ENCODE measurements around the gene MAD2L1BP.

The MAD2L1BP gene

DNA sequence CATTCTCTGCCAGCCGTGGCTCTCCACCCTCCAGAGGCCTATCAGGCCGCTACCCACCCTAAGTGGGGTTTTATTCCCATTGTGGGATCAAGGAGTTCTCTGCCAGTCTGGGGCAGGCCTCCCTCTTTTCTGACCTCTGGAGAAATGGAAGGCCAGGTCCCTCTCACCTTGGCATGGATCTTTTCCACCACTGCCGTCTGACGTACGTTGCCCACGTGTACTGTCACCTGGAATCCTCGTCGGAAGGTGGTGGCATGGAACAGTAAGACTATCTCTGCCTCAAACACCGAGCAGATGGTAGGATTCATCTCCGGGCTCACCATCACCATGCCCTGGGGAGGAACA lies 13.8 kb upstream of the MAD2L1BP start:
- no peaks in the 10 kb centered on the region for H3K27me3 ChIP-seq (ENCODE audit: insufficient read depth, poor library complexity, severe bottlenecking)
- H3K27ac ChIP-seq (replicated peaks), result no peak overlapping the region
- DNase-seq (ENCODE audit: low read depth in 1 of 2, low spot score in 1 of 2), result no peak
- TF ChIP-seq, protein P1, sequence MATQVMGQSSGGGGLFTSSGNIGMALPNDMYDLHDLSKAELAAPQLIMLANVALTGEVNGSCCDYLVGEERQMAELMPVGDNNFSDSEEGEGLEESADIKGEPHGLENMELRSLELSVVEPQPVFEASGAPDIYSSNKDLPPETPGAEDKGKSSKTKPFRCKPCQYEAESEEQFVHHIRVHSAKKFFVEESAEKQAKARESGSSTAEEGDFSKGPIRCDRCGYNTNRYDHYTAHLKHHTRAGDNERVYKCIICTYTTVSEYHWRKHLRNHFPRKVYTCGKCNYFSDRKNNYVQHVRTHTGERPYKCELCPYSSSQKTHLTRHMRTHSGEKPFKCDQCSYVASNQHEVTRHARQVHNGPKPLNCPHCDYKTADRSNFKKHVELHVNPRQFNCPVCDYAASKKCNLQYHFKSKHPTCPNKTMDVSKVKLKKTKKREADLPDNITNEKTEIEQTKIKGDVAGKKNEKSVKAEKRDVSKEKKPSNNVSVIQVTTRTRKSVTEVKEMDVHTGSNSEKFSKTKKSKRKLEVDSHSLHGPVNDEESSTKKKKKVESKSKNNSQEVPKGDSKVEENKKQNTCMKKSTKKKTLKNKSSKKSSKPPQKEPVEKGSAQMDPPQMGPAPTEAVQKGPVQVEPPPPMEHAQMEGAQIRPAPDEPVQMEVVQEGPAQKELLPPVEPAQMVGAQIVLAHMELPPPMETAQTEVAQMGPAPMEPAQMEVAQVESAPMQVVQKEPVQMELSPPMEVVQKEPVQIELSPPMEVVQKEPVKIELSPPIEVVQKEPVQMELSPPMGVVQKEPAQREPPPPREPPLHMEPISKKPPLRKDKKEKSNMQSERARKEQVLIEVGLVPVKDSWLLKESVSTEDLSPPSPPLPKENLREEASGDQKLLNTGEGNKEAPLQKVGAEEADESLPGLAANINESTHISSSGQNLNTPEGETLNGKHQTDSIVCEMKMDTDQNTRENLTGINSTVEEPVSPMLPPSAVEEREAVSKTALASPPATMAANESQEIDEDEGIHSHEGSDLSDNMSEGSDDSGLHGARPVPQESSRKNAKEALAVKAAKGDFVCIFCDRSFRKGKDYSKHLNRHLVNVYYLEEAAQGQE (IDR thresholded peaks at IDR 0.05; ENCODE audit: insufficient replicate concordance, low read depth), result no peak
- TF ChIP-seq POLR2AphosphoS5 (IDR thresholded peaks at IDR 0.05; ENCODE audit: low read depth), result no peak
- TF ChIP-seq, protein P2, sequence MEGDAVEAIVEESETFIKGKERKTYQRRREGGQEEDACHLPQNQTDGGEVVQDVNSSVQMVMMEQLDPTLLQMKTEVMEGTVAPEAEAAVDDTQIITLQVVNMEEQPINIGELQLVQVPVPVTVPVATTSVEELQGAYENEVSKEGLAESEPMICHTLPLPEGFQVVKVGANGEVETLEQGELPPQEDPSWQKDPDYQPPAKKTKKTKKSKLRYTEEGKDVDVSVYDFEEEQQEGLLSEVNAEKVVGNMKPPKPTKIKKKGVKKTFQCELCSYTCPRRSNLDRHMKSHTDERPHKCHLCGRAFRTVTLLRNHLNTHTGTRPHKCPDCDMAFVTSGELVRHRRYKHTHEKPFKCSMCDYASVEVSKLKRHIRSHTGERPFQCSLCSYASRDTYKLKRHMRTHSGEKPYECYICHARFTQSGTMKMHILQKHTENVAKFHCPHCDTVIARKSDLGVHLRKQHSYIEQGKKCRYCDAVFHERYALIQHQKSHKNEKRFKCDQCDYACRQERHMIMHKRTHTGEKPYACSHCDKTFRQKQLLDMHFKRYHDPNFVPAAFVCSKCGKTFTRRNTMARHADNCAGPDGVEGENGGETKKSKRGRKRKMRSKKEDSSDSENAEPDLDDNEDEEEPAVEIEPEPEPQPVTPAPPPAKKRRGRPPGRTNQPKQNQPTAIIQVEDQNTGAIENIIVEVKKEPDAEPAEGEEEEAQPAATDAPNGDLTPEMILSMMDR (IDR thresholded peaks at IDR 0.05; ENCODE audit: insufficient read depth, low read length), result no peak
- TF ChIP-seq SPI1 (IDR thresholded peaks at IDR 0.05; ENCODE audit: borderline replicate concordance, low read depth), result no peak
- TF ChIP-seq GABPA (IDR thresholded peaks at IDR 0.05; ENCODE audit: low read depth), result no peak
- no peak overlapping the region for H3K4me3 ChIP-seq (replicated peaks; ENCODE audit: insufficient read depth, low read length)

DNA sequence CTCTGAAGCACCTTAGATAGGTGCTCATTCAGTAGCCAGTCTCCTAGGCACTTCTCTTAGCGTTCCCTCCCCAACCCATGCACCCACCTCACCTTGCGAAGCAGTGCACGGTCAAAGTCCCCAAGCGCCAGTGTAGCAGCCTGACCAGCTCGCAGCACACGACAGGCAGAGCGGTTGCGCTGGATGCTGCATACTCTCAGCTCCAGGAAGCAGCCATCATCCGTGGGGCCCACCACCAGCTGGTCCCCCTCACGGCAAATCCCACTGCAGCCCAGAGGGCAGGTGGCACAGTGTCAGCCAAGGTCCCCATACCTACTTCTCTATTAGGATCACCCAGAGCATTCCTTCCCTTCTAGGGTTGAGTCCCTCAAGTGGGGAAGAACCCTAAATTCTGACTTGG lies 13.1 kb upstream of the MAD2L1BP start:
- H3K27me3 ChIP-seq (ENCODE audit: insufficient read depth, poor library complexity, severe bottlenecking), result no peaks in the 10 kb centered on the region
- TF ChIP-seq SPI1 (IDR thresholded peaks at IDR 0.05; ENCODE audit: borderline replicate concordance, low read depth) (no peak), POLR2AphosphoS5 (IDR thresholded peaks at IDR 0.05; ENCODE audit: low read depth) (no peak), GABPA (IDR thresholded peaks at IDR 0.05; ENCODE audit: low read depth) (no peak)
- TF ChIP-seq, protein P1 (IDR thresholded peaks at IDR 0.05; ENCODE audit: insufficient replicate concordance, low read depth), result no peak
- TF ChIP-seq, protein P2 (IDR thresholded peaks at IDR 0.05; ENCODE audit: insufficient read depth, low read length), result no peak
- H3K27ac ChIP-seq (replicated peaks), result no peak overlapping the region
- no peak overlapping the region for H3K4me3 ChIP-seq (replicated peaks; ENCODE audit: insufficient read depth, low read length)
- DNase-seq (ENCODE audit: low read depth in 1 of 2, low spot score in 1 of 2), result no peak

DNA sequence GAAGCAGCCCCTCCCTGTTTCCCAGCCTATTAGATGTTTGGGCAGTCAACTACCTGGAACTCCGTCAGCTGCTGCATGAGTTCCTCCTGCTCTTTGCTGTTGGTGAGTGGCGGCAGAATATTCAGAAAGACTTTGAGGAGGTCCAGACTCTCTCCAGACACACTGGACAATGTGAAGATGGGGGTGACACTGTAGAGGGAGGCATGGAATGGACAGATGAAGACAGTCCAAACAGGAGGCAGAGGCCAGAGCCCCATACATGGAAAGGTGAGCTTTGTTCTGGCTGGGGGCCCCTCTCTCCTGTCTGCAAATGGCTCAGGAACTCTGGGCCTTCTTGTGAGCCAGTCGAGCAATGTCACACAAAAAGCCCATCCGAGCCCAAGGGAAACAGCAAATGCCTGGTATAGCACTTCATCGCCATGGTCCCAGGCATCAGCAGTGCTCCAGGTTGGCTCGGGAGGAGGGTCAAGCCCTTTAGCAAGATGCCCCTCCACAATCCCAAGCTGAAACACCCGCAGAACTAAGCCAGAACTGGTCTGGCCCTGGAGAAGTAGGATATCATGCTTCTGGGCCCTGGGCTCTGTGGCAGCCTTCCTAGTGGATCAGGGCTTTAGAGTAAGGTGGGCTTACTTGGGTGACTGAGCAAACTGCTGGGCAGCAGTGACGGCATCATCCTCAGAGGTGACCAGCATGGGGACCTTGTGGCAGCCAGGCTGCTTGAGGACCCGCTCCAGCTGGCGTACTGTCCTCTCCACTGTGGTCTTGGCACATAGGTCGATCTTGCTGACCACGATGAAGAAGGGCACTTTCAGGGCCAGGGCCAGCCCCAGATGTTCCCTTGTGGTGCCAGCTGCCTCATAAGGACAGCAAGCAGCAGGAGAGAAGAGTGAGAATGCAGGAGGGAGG lies 11.5 kb upstream of the MAD2L1BP start:
- TF ChIP-seq, protein P2 (IDR thresholded peaks at IDR 0.05; ENCODE audit: insufficient read depth, low read length), result no peak
- TF ChIP-seq POLR2AphosphoS5 (IDR thresholded peaks at IDR 0.05; ENCODE audit: low read depth) (no peak; the same call in 1 of the 2 replicates), GABPA (IDR thresholded peaks at IDR 0.05; ENCODE audit: low read depth) (no peak), SPI1 (IDR thresholded peaks at IDR 0.05; ENCODE audit: borderline replicate concordance, low read depth) (no peak)
- TF ChIP-seq, protein P1 (IDR thresholded peaks at IDR 0.05; ENCODE audit: insufficient replicate concordance, low read depth), result no peak
- no peak overlapping the region for H3K4me3 ChIP-seq (replicated peaks; ENCODE audit: insufficient read depth, low read length)
- DNase-seq (ENCODE audit: low read depth in 1 of 2, low spot score in 1 of 2), result no peak
- H3K27ac ChIP-seq (replicated peaks), result no peak overlapping the region
- no peaks in the 10 kb centered on the region for H3K27me3 ChIP-seq (ENCODE audit: insufficient read depth, poor library complexity, severe bottlenecking)

All from HL-60 (cell line).